Breast epithelium (tissue), 4 donors: Measurements from ENCODE around the gene CCNL2. TPM values are rescaled to one million over a fixed set of nuclear protein-coding genes. Genes with fewer than 3 reads are reported as not detected.

Source experiments
- DNase-seq, 2 donors: peaks; one replicate each; pipeline ENCODE4 v3.0.0-alpha.2; 2019; ENCODE audit warnings: low spot score in 2 of 2
- H3K27ac ChIP-seq, 2 donors: fragments of 200-600 bp; sonication (generic) in 1 of 2; one replicate each; pipeline ENCODE4 v1.5.1; 2016 to 2019; ENCODE audit warnings: mild to moderate bottlenecking in 1 of 2
- H3K27me3 ChIP-seq, 2 donors: fragments of 200-600 bp; sonication (generic) in 1 of 2; one replicate each; pipeline versions ENCODE4 v1.5.1 to v1.6.0; 2017 to 2019; ENCODE audit warnings: control low read depth in 1 of 2, mild to moderate bottlenecking in 1 of 2
- H3K36me3 ChIP-seq: fragments of 200-600 bp; one replicate; pipeline ENCODE4 v1.5.1; 2019
- H3K4me1 ChIP-seq, 2 donors: fragments of 200-600 bp; sonication (generic); one replicate each; pipeline ENCODE4 v1.5.1; 2016 to 2019; ENCODE audit warnings: control low read depth in 1 of 2
- H3K4me3 ChIP-seq, 3 donors: fragments of 200-600 bp; sonication (generic); 1 replicate in 2 of 3; 2 replicates in 1 of 3; pipeline ENCODE4 v1.5.1; 2016 to 2019; ENCODE audit warnings: mild to moderate bottlenecking in 3 of 3, moderate library complexity in 2 of 3
- H3K9me3 ChIP-seq, 2 donors: fragments of 200-600 bp; sonication (generic) in 1 of 2; one replicate each; pipeline ENCODE4 v1.5.1; 2016 to 2019; ENCODE audit warnings: control low read depth in 1 of 2
- POLR2A ChIP-seq: fragments of 450-650 bp; IDR thresholded peaks from one replicate; pipeline ENCODE4 v1.6.1; 2016; ENCODE audit warnings: antibody characterized with exemption, mild to moderate bottlenecking, moderate library complexity
- POLR2AphosphoS5 ChIP-seq, 3 donors: sonication (generic); formaldehyde crosslinking; IDR thresholded peaks; one replicate each; pipeline ENCODE4 v1.6.1; 2017; ENCODE audit warnings: antibody characterized with exemption in 3 of 3
- intact Hi-C: fragments of 100-400 bp; cut with DNase I; formaldehyde crosslinking; loops from one replicate; pipeline ENCODE4 v1.15.1; 2023; ENCODE audit warnings: low total_unique reads
- total RNA-seq, 3 donors: library from RNA; depleted of rRNA; stranded (reverse); fragments of >200 nt; gene quantifications; one replicate each; pipeline ENCODE4 v1.1.0, GENCODE V29; 2016
- TF ChIP-seq, protein P1 (sequence below), 3 donors: fragments of 450-650 bp; IDR thresholded peaks; one replicate each; pipeline ENCODE4 v1.5.1; 2016 to 2017; ENCODE audit warnings: antibody characterized with exemption in 3 of 3, mild to moderate bottlenecking in 3 of 3, moderate library complexity in 3 of 3

Gene CCNL2
- total RNA-seq, 3 donors from 2014 or later: 170 to 325 (median 285) TPM

DNA sequence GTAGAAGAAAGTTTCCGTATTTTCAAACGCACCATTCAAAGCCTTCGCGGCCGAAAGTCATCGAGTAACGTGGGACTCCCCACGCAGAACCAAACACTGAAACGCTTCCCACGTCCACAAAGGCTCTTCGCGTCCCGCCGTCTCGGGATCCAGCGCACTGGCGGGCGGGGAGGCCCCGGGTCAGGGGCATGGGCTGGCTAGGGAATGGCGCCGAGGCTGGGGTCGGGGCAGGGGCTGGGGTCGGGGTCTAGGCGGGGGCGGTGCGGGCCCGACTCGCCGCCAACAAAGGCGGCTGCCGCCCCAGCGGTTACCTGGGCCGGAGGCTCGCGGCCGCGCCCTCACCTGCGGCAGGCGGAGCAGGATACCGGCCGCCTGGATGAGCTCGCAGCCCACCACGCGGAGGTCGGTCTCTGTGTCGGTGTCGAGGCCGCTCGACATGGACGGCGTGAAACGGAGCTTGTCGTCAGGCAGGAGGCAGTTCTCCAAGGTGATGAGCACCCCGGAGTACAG, 403 bp downstream of the CCNL2 start:
- peaks cover 10% of the 10 kb centered on the region for H3K36me3 ChIP-seq
- no peak for TF ChIP-seq POLR2AphosphoS5 (IDR thresholded peaks at IDR 0.05)
- TF ChIP-seq POLR2A: no peak
- TF ChIP-seq, protein P1, sequence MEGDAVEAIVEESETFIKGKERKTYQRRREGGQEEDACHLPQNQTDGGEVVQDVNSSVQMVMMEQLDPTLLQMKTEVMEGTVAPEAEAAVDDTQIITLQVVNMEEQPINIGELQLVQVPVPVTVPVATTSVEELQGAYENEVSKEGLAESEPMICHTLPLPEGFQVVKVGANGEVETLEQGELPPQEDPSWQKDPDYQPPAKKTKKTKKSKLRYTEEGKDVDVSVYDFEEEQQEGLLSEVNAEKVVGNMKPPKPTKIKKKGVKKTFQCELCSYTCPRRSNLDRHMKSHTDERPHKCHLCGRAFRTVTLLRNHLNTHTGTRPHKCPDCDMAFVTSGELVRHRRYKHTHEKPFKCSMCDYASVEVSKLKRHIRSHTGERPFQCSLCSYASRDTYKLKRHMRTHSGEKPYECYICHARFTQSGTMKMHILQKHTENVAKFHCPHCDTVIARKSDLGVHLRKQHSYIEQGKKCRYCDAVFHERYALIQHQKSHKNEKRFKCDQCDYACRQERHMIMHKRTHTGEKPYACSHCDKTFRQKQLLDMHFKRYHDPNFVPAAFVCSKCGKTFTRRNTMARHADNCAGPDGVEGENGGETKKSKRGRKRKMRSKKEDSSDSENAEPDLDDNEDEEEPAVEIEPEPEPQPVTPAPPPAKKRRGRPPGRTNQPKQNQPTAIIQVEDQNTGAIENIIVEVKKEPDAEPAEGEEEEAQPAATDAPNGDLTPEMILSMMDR (IDR thresholded peaks at IDR 0.05): no peak
- no peak for DNase-seq
- peak overlapping the region; percentile 94 to 100 (median 99) for H3K4me3 ChIP-seq
- intact Hi-C loops: no loop called here
- peak overlapping the region; percentile 82 to 88 for H3K27ac ChIP-seq
- H3K27me3 ChIP-seq: no peaks in the 10 kb centered on the region
- H3K4me1 ChIP-seq: peaks cover 0 to 18% of the 10 kb centered on the region in 2 donors
- no peaks in the 10 kb centered on the region for H3K9me3 ChIP-seq

DNA sequence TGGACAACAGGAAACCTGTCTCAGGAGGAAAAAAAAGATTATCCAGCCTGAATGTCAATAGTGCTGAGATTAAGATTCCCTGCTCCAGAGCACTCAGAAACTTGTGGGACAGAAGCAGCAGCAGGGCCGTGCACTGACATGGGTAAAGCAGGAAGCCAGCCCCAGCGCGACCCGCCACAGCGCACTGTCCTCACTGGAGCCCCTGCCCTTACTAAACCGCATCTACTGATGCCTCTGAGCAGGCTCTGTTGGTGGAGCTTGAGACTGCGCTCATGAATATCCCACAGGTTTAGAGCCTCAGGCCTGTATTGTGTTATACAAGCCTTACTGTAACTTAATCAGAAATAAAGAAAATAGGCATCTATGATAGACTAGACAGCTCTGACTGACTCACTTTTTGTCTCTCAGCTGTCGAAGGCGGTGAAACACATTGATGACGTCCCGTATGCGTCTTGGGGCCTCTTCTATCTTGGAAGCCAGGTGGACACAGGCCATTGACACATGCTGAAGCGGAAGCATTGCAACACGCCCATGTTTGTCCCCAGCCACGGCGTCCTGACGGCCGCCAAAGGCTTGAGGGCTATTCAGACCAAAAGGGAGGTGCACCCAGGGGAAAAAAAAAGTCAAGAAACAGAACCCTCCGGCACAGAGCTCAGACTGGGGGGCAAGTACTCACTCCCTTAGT, 1.2 kb downstream of the CCNL2 start:
- Histone ChIP-seq H3K4me3 (peak overlapping the region; percentile 94 to 100 (median 99)), H3K27me3 (no peaks in the 10 kb centered on the region), H3K9me3 (no peaks in the 10 kb centered on the region), H3K27ac (peak overlapping the region in 1 of 2 donors; percentile 82), H3K36me3 (peaks cover 10% of the 10 kb centered on the region), H3K4me1 (peaks cover 0 to 18% of the 10 kb centered on the region in 2 donors)
- TF ChIP-seq POLR2A: no peak
- TF ChIP-seq POLR2AphosphoS5 (IDR thresholded peaks at IDR 0.05): no peak
- TF ChIP-seq, protein P1 (IDR thresholded peaks at IDR 0.05): no peak
- no peak for DNase-seq
- intact Hi-C loops: no loop called here

DNA sequence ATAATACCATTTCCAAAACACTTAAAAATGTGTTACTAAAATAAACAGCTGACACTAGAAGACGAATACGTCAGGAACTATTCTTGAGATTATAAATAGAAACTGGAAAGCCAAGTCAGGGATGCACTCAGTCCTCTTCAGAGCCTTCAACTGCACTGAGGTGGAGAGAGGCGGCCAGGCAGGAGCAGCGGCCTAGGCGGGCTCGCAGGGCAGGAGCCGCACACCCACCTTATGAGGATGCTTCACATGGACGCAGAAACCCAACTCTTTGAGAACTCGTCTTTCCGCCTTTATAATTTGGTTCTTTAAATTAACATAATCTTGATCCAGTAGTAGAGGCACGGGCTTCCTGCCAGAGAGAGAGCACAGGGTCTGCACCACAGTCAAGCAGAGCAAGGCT, 4.0 kb downstream of the CCNL2 start:
- H3K4me1 ChIP-seq: peaks cover 0 to 11% of the 10 kb centered on the region in 2 donors
- TF ChIP-seq POLR2A (no peak), POLR2AphosphoS5 (IDR thresholded peaks at IDR 0.05) (no peak)
- TF ChIP-seq, protein P1 (IDR thresholded peaks at IDR 0.05): no peak

DNA sequence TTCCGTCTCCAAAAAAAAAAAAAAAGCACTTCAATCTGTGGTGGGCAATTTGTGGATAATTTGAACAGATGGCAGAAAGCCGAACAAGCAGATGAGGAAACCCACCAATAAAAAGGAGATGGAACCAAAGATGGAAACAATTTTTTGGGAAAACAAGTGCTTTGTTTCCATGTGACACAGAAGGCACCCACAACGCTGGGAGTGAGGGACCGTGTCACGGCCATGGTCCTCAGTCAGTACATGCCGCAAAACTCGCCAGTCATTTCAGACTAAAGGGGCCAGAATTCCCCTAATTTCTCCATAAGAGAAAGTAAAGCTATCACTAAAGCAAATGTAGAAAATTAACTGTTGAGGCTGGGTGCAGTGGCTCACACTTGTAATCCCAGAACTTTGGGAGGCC, 5.0 kb downstream of the CCNL2 start:
- no peak overlapping the region for H3K27ac ChIP-seq
- no peak overlapping the region for H3K4me3 ChIP-seq
- H3K4me1 ChIP-seq: peaks cover 0 to 9% of the 10 kb centered on the region in 2 donors
- intact Hi-C loops: no loop called here
- no peaks in the 10 kb centered on the region for H3K9me3 ChIP-seq
- no peak for DNase-seq
- no peak for TF ChIP-seq POLR2A
- TF ChIP-seq, protein P1 (IDR thresholded peaks at IDR 0.05): no peak
- TF ChIP-seq POLR2AphosphoS5 (IDR thresholded peaks at IDR 0.05): no peak
- no peaks in the 10 kb centered on the region for H3K27me3 ChIP-seq
- peaks cover 20% of the 10 kb centered on the region for H3K36me3 ChIP-seq

More for the DNA sequence above, 4.0 kb downstream of the CCNL2 start:
- H3K36me3 ChIP-seq: peaks cover 20% of the 10 kb centered on the region
- no peaks in the 10 kb centered on the region for H3K9me3 ChIP-seq
- H3K4me3 ChIP-seq: no peak overlapping the region
- H3K27ac ChIP-seq: no peak overlapping the region
- intact Hi-C loops: no loop called here
- no peak for DNase-seq
- no peaks in the 10 kb centered on the region for H3K27me3 ChIP-seq

DNA sequence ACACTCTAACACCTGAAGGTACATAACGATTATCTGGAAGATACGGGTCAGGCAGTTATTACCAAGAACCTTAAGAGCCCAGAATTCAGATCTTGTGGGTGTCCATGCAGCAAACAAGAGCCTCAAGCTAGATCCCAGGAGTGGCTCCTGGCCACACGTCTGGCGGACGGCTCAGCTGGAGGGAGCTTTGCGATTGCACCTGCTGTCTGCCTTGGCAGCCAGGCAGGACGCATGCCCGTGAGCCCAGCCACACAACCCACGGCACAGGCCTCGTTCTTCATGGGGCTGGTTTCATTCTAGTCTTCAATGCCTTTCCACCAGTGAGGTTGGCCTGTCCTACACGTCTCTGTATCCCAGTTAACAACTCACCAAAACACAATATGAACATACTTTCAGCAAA, 5.7 kb downstream of the CCNL2 start:
- Histone ChIP-seq H3K4me1 (peaks cover 0 to 8% of the 10 kb centered on the region in 2 donors), H3K27me3 (no peaks in the 10 kb centered on the region), H3K4me3 (no peak overlapping the region), H3K9me3 (no peaks in the 10 kb centered on the region), H3K36me3 (peaks cover 20% of the 10 kb centered on the region), H3K27ac (no peak overlapping the region)
- TF ChIP-seq, protein P1 (IDR thresholded peaks at IDR 0.05): no peak
- TF ChIP-seq POLR2A: no peak
- no peak for TF ChIP-seq POLR2AphosphoS5 (IDR thresholded peaks at IDR 0.05)
- DNase-seq: no peak
- intact Hi-C loops: no loop called here
